ENCODE data around the gene WASF3.

GRCh38 chr13:26679411-26680122, 122.1 kb downstream of the WASF3 start:
- TF ChIP-seq POLR2A (IDR thresholded peaks at IDR 0.05; ENCODE audit: borderline replicate concordance, extremely low read depth, insufficient read depth, insufficient read length) (no peak), MAX (IDR thresholded peaks at IDR 0.05) (no peak), CTCF (IDR thresholded peaks at IDR 0.05 in 2 of 3, conservative IDR thresholded peaks at IDR 0.05 in 1 of 3; ENCODE audit: borderline replicate concordance in 1 of 3, insufficient read depth in 1 of 3, low read depth in 2 of 3, low read length in 2 of 3) (no peak), POLR2AphosphoS5 (IDR thresholded peaks at IDR 0.05; ENCODE audit: low read depth, low read length) (no peak), EZH2phosphoT487 (IDR thresholded peaks at IDR 0.05; ENCODE audit: borderline replicate concordance) (no peak), EZH2 (IDR thresholded peaks at IDR 0.05) (no peak), RAD21 (IDR thresholded peaks at IDR 0.05; ENCODE audit: low read depth) (no peak), YY1 (IDR thresholded peaks at IDR 0.05; ENCODE audit: extremely low read depth, insufficient replicate concordance, low read depth, low read length) (no peak), CEBPB (IDR thresholded peaks at IDR 0.05; ENCODE audit: low read depth) (no peak), FOSL1 (IDR thresholded peaks at IDR 0.05; ENCODE audit: low read depth) (no peak), TCF7L2 (IDR thresholded peaks at IDR 0.05; ENCODE audit: borderline replicate concordance, extremely low read depth, insufficient read depth, insufficient read length) (no peak)
